ENCODE measurements around the gene WDR54.

Gene WDR54

GRCh38 chr2:74471332-74472065 lies 50.0 kb downstream of the WDR54 start:
- TF ChIP-seq CTCF (IDR thresholded peaks at IDR 0.05): no peak

GRCh38 chr2:74472086-74472944 lies 50.8 kb downstream of the WDR54 start, which contains the start of gene MRPL53:
Gene MRPL53 (minus strand): TSS chr2:74472680. CDS start chr2:74472660, 20 bp downstream.
- TF ChIP-seq CTCF (IDR thresholded peaks at IDR 0.05): no peak

- TF ChIP-seq CTCF (IDR thresholded peaks at IDR 0.05): no peak
Observed at GRCh38 chr2:74472945-74473258, 51.4 kb downstream of the WDR54 start.

GRCh38 chr2:74474481-74474880 lies 53.0 kb downstream of the WDR54 start:
- no peak for TF ChIP-seq CTCF (IDR thresholded peaks at IDR 0.05)

GRCh38 chr2:74474899-74475298 lies 53.4 kb downstream of the WDR54 start:
- no peak for TF ChIP-seq CTCF (IDR thresholded peaks at IDR 0.05)

Measured in LNCAP (cell line).